Measurements from ENCODE around the gene MAPT.
"Not testable (repeated sequence)": the region's sequence is repeated elsewhere in the genome, so short reads cannot be mapped to it uniquely, and the experiment has no call there.

The MAPT gene

DNA sequence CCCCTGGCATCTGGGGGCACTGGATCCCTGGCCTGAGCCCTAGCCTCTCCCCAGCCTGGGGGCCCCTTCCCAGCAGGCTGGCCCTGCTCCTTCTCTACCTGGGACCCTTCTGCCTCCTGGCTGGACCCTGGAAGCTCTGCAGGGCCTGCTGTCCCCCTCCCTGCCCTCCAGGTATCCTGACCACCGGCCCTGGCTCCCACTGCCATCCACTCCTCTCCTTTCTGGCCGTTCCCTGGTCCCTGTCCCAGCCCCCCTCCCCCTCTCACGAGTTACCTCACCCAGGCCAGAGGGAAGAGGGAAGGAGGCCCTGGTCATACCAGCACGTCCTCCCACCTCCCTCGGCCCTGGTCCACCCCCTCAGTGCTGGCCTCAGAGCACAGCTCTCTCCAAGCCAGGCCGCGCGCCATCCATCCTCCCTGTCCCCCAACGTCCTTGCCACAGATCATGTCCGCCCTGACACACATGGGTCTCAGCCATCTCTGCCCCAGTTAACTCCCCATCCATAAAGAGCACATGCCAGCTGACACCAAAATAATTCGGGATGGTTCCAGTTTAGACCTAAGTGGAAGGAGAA is 118.2 kb downstream of the MAPT start:
- DNase-seq: no peak

DNA sequence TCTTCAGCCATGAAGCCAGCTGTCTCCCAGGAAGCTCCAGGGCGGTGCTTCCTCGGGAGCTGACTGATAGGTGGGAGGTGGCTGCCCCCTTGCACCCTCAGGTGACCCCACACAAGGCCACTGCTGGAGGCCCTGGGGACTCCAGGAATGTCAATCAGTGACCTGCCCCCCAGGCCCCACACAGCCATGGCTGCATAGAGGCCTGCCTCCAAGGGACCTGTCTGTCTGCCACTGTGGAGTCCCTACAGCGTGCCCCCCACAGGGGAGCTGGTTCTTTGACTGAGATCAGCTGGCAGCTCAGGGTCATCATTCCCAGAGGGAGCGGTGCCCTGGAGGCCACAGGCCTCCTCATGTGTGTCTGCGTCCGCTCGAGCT is 118.8 kb downstream of the MAPT start:
- DNase-seq: no peak

- DNase-seq: peak; percentile 93
These were observed 119.3 kb downstream of the MAPT start for GRCh38 chr17:46013502-46014165.

DNA sequence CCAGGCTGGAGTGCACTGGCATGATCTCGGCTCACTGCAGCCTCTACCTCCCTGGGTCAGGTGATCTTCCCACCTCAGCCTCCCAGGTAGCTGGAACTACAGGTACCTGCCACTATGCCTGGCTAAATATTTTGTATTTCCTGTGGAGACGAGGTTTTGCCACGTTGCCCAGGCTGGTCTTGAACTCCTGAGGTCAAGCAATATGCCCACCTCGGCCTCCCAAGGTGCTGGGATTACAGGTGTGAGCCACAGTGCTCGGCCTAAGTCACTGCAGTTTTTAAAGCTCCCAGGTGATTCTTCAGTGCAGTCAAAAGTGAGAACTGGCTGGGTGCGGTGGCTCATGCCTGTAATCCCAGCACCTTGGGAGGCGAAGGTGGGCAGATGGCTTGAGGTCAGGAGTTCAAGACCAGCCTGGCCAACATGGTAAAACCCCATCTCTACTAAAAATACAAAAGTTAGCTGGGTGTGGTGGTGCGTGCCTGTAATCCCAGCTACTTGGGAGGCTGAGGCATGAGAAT is 125.1 kb downstream of the MAPT start:
- DNase-seq: not testable (repeated sequence)

- no peak for DNase-seq
These were observed 125.8 kb downstream of the MAPT start for GRCh38 chr17:46020023-46020761.

DNA sequence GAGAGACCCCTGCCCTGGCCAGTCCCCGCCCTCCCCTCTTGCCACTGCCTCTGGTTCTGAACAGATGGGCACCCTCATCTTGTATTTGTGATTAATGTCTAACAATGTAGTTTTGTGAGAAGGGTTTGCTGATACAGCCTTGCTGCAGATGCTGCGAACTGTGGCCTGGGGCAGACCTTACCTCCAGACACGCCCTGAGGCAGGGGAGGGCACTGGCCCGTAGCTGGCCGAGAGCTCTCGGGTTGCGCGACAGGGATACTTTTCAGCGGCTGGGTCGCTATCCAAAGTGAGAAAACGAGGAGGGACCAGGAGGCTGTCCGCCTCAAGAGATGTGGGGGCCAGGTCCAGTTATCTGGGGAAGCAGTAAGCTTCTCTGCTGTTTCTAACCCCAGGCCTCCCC is 126.6 kb downstream of the MAPT start:
- no peak for DNase-seq

GRCh38 chr17:46023366-46023765 is 129.0 kb downstream of the MAPT start:
- DNase-seq: not testable (repeated sequence)

DNA sequence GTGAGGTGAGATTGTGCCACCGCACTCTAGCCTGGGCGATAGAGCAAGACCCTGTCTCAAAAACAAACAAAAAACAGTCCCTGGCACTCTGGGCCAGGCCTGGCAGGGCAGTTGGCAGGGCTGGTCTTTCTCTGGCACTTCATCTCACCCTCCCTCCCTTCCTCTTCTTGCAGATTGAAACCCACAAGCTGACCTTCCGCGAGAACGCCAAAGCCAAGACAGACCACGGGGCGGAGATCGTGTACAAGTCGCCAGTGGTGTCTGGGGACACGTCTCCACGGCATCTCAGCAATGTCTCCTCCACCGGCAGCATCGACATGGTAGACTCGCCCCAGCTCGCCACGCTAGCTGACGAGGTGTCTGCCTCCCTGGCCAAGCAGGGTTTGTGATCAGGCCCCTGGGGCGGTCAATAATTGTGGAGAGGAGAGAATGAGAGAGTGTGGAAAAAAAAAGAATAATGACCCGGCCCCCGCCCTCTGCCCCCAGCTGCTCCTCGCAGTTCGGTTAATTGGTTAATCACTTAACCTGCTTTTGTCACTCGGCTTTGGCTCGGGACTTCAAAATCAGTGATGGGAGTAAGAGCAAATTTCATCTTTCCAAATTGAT is 129.5 kb downstream of the MAPT start:
- no peak for DNase-seq

- DNase-seq: no peak
These were observed 130.2 kb downstream of the MAPT start for GRCh38 chr17:46024590-46024989.

DNA sequence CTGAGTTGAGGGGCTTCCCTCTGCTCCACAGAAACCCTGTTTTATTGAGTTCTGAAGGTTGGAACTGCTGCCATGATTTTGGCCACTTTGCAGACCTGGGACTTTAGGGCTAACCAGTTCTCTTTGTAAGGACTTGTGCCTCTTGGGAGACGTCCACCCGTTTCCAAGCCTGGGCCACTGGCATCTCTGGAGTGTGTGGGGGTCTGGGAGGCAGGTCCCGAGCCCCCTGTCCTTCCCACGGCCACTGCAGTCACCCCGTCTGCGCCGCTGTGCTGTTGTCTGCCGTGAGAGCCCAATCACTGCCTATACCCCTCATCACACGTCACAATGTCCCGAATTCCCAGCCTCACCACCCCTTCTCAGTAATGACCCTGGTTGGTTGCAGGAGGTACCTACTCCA is 130.7 kb downstream of the MAPT start:
- no peak for DNase-seq

DNA sequence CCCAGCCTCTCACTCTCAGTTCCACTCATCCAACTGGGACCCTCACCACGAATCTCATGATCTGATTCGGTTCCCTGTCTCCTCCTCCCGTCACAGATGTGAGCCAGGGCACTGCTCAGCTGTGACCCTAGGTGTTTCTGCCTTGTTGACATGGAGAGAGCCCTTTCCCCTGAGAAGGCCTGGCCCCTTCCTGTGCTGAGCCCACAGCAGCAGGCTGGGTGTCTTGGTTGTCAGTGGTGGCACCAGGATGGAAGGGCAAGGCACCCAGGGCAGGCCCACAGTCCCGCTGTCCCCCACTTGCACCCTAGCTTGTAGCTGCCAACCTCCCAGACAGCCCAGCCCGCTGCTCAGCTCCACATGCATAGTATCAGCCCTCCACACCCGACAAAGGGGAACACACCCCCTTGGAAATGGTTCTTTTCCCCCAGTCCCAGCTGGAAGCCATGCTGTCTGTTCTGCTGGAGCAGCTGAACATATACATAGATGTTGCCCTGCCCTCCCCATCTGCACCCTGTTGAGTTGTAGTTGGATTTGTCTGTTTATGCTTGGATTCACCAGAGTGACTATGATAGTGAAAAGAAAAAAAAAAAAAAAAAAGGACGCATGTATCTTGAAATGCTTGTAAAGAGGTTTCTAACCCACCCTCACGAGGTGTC is 131.3 kb downstream of the MAPT start:
- no peak for DNase-seq

DNA sequence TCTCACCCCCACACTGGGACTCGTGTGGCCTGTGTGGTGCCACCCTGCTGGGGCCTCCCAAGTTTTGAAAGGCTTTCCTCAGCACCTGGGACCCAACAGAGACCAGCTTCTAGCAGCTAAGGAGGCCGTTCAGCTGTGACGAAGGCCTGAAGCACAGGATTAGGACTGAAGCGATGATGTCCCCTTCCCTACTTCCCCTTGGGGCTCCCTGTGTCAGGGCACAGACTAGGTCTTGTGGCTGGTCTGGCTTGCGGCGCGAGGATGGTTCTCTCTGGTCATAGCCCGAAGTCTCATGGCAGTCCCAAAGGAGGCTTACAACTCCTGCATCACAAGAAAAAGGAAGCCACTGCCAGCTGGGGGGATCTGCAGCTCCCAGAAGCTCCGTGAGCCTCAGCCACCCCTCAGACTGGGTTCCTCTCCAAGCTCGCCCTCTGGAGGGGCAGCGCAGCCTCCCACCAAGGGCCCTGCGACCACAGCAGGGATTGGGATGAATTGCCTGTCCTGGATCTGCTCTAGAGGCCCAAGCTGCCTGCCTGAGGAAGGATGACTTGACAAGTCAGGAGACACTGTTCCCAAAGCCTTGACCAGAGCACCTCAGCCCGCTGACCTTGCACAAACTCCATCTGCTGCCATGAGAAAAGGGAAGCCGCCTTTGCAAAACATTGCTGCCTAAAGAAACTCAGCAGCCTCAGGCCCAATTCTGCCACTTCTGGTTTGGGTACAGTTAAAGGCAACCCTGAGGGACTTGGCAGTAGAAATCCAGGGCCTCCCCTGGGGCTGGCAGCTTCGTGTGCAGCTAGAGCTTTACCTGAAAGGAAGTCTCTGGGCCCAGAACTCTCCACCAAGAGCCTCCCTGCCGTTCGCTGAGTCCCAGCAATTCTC is 132.1 kb downstream of the MAPT start:
- DNase-seq: no peak

DNA sequence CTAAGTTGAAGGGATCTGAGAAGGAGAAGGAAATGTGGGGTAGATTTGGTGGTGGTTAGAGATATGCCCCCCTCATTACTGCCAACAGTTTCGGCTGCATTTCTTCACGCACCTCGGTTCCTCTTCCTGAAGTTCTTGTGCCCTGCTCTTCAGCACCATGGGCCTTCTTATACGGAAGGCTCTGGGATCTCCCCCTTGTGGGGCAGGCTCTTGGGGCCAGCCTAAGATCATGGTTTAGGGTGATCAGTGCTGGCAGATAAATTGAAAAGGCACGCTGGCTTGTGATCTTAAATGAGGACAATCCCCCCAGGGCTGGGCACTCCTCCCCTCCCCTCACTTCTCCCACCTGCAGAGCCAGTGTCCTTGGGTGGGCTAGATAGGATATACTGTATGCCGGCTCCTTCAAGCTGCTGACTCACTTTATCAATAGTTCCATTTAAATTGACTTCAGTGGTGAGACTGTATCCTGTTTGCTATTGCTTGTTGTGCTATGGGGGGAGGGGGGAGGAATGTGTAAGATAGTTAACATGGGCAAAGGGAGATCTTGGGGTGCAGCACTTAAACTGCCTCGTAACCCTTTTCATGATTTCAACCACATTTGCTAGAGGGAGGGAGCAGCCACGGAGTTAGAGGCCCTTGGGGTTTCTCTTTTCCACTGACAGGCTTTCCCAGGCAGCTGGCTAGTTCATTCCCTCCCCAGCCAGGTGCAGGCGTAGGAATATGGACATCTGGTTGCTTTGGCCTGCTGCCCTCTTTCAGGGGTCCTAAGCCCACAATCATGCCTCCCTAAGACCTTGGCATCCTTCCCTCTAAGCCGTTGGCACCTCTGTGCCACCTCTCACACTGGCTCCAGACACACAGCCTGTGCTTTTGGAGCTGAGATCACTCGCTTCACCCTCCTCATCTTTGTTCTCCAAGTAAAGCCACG is 133.0 kb downstream of the MAPT start:
- DNase-seq: no peak

GRCh38 chr17:46027976-46028325 is 133.6 kb downstream of the MAPT start:
- DNase-seq: no peak

DNA sequence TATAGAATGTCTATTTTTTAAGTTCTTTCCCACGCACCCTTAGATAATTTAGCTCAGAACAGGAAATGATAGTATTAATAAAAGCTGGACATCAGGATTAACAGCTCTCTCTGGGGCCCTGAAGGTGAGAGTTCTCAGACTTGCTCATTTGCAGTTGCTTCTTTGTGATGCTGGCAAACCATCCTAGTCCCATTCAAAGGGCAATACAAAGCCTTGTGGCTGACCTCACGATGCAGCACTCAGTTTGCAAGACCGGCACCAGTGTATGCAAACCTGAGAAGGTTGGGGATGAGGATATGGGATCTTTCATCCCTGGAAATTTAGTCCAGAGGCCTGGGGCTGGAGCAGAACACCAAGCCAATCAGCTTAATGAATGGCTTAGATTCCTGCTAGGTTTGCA is 134.0 kb downstream of the MAPT start:
- DNase-seq: no peak

GRCh38 chr17:46028981-46029565 is 134.7 kb downstream of the MAPT start:
- DNase-seq: no peak

DNA sequence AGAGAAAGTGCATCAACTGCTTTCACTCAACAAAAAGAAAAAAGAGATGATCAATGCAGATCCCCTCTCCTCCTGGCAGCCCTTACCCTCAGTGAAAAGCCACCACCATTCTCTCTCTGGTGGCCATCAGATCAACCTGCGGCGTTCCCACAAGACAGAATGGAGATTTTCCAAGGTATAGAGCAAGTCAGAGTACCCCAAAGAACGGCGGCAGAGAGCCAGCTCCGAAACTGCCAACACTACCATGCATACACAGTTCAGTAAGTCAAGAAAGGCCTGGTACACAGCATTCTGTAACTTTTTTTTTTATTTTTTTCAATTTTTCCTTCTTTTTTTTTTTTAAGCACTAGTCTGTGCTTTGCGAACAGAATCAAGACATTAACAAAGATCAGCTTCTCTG is 135.3 kb downstream of the MAPT start:
- DNase-seq: no peak

DNA sequence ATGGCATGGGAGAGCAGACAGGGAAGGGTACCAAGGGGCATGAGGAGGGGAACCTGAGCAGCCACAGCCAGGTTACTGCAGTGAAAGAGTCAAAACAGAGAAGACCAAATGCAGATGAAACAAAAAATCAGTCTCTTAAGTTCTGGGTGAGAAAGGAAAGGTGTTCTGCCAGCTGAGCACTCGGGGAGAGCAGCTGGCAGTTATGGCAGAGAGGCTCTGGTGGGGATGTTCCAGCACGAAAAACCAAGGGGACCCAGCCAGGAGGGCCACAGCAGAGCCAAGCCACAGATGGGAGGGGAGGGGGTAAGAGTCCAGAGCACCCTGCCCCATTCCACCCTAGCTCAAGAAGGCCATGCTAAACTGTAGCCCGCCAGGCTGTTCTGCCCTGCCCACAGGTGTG is 136.4 kb downstream of the MAPT start:
- DNase-seq: no peak

DNA sequence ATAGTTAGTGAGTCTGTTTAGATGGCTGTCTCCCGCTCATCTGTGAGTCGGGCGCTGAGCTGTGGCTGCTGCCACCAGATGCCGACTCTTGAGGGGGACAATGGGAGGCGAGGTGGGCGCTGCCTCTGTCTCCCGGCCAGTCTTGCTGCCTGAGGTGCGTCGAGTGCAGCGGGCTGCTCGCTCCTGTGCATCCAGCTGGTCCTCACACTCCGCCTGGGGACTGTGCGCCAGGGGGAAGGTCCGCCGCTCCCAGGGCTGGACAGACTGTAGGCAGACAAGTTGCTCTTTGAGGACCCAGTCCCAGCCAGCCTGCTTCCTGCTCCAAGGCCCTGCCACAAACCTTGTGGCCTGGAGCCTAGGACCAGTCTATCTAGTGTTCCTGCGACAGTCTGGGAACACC is 137.1 kb downstream of the MAPT start:
- no peak for DNase-seq

- DNase-seq: no peak
These were observed 137.6 kb downstream of the MAPT start for GRCh38 chr17:46031920-46032319.
